B cell (primary cell): ENCODE measurements around the gene RAB3C. TPM values are rescaled to one million over a fixed set of nuclear protein-coding genes. Genes with fewer than 3 reads are reported as not detected.

Source experiments
- ATAC-seq: fragments of 200-7000 bp; cut with Tn5 transposase; one replicate; pipeline ENCODE4 v1.10.0; 2021; ENCODE audit warnings: low read depth, mild to moderate bottlenecking, moderate number of reproducible peaks, moderate library complexity
- CTCF ChIA-PET: fragments of 350-600 bp; sonication (Branson Sonifier 250); formaldehyde crosslinking; loops from one replicate; lab custom pipeline; 2021; ENCODE audit warnings: antibody characterized with exemption, inconsistent platforms; lab: Charles Lee
- POLR2A ChIA-PET: fragments of 350-600 bp; sonication (Branson Sonifier 250); formaldehyde crosslinking; loops from one replicate; lab custom pipeline; 2021; ENCODE audit warnings: antibody characterized with exemption; lab: Charles Lee
- DNase-seq: peaks from one replicate; pipeline ENCODE4 v3.0.0; 2013
- H2AFZ ChIP-seq: 2 replicates; pipeline ENCODE4 v1.6.1; 2012; ENCODE audit warnings: mild to moderate bottlenecking, low read depth, low read length; ENCODE audit not compliant: insufficient read depth, poor library complexity, severe bottlenecking
- H3K27ac ChIP-seq, 2 donors: 1 replicate in 1 of 2; 2 replicates in 1 of 2; pipeline ENCODE4 v1.5.1; 2012 to 2013; ENCODE audit warnings: low read length in 2 of 2, mild to moderate bottlenecking in 2 of 2, moderate library complexity in 1 of 2
- H3K27me3 ChIP-seq, 4 experiments: fragments of 200-600 bp in 1 of 4; sonication (generic) in 1 of 4; replicated peaks in 1 of 4; 1 replicate in 2 of 4; 2 replicates in 2 of 4; pipeline versions ENCODE4 v1.6.1 to v1.7.0; 2013 to 2016; ENCODE audit warnings: low read length in 3 of 4, mild to moderate bottlenecking in 2 of 4, mixed read lengths in 1 of 4, moderate library complexity in 1 of 4; ENCODE audit not compliant: insufficient read depth in 4 of 4, control insufficient read depth in 3 of 4; ENCODE audit errors: control extremely low read depth in 1 of 4
- H3K36me3 ChIP-seq, 2 experiments: replicated peaks in 1 of 2; 1 replicate in 1 of 2; 2 replicates in 1 of 2; pipeline versions ENCODE4 v1.6.1 to v1.7.1; 2013; ENCODE audit warnings: low read length in 1 of 2; ENCODE audit not compliant: insufficient read depth in 2 of 2, control insufficient read depth in 1 of 2; ENCODE audit errors: control extremely low read depth in 1 of 2, extremely low read depth in 1 of 2
- H3K4me1 ChIP-seq, 2 donors: fragments of 200-600 bp in 1 of 2; sonication (generic) in 1 of 2; 1 replicate in 1 of 2; 2 replicates in 1 of 2; pipeline versions ENCODE4 v1.5.1 to v1.6.1; 2013 to 2017; ENCODE audit warnings: low read length in 2 of 2; ENCODE audit not compliant: control insufficient read depth in 2 of 2, insufficient read depth in 2 of 2
- H3K4me2 ChIP-seq: replicated peaks from 2 replicates; pipeline ENCODE3; 2012; ENCODE audit warnings: mild to moderate bottlenecking, low read depth, low read length; ENCODE audit not compliant: poor library complexity, severe bottlenecking
- H3K4me3 ChIP-seq, 5 experiments: fragments of 200-600 bp in 1 of 5; sonication (generic) in 1 of 5; 1 replicate in 3 of 5; 2 replicates in 2 of 5; pipeline versions ENCODE4 v1.5.1 to v1.7.0; 2011 to 2016; ENCODE audit warnings: low read length in 4 of 5, mild to moderate bottlenecking in 4 of 5, low read depth in 2 of 5, control low read depth in 1 of 5, moderate library complexity in 1 of 5; ENCODE audit not compliant: insufficient read depth in 1 of 5; ENCODE audit errors: control extremely low read depth in 1 of 5, extremely low read depth in 1 of 5
- H3K79me2 ChIP-seq: fragments of 200-600 bp; sonication (generic); one replicate; pipeline ENCODE4 v1.6.0; 2016; ENCODE audit warnings: low read length; ENCODE audit not compliant: control insufficient read depth, insufficient read depth
- H3K9ac ChIP-seq: fragments of 200-600 bp; sonication (generic); 2 replicates; pipeline ENCODE4 v1.6.1; 2017; ENCODE audit warnings: mild to moderate bottlenecking, low read length, moderate library complexity
- H3K9me3 ChIP-seq, 3 donors: one replicate each; pipeline versions ENCODE4 v1.6.1 to v1.7.1; 2013; ENCODE audit warnings: low read length in 2 of 3; ENCODE audit not compliant: control insufficient read depth in 2 of 3, insufficient read depth in 1 of 3; ENCODE audit errors: control extremely low read depth in 1 of 3
- H4K20me1 ChIP-seq: 2 replicates; pipeline ENCODE4 v1.6.0; 2012; ENCODE audit warnings: mild to moderate bottlenecking, low read length; ENCODE audit not compliant: insufficient read depth, control insufficient read depth, poor library complexity, severe bottlenecking
- H3K27ac Mint-ChIP-seq: one replicate; pipeline ENCODE4 v1.8.0; 2021; ENCODE audit warnings: mixed read lengths
- H3K27me3 Mint-ChIP-seq: one replicate; pipeline ENCODE4 v1.8.0; 2021; ENCODE audit warnings: mixed read lengths
- H3K4me1 Mint-ChIP-seq: one replicate; pipeline ENCODE4 v1.8.0; 2021; ENCODE audit warnings: mixed read lengths
- H3K4me3 Mint-ChIP-seq: one replicate; pipeline ENCODE4 v1.8.0; 2021; ENCODE audit warnings: mixed read lengths
- H3K9me3 Mint-ChIP-seq: one replicate; pipeline ENCODE4 v1.8.0; 2022; ENCODE audit warnings: mixed read lengths; ENCODE audit not compliant: insufficient read depth
- EZH2 ChIP-seq: IDR thresholded peaks from 2 replicates; pipeline ENCODE4 v1.6.1; 2012; ENCODE audit warnings: borderline replicate concordance, low read depth, mild to moderate bottlenecking, moderate library complexity, low read length; ENCODE audit not compliant: insufficient read depth, poor library complexity, severe bottlenecking
- WGBS: methylation state at CpG from one replicate; pipeline ENCODE4 v1.1.5; 2013; ENCODE audit warnings: missing lambda C conversion rate; ENCODE audit not compliant: insufficient coverage; 5-methylcytosine and 5-hydroxymethylcytosine counted together
- intact Hi-C: fragments of 100-400 bp; cut with micrococcal nuclease; formaldehyde crosslinking; loops from one replicate; pipeline ENCODE4 v1.10.0; 2022
- polyA plus RNA-seq: library from polyadenylated mRNA; depleted of rRNA; stranded (reverse); fragments of >200 nt; gene quantifications from 2 replicates; pipeline ENCODE4 v1.2.3, GENCODE V29; 2012
- total RNA-seq, 2 donors: library from RNA; stranded (reverse); fragments of 120-200 nt in 1 of 2; gene quantifications; 1 replicate in 1 of 2; 2 replicates in 1 of 2; pipeline versions ENCODE4 v1.2.3 to v1.2.4, GENCODE V29; 2013 to 2022
- TF ChIP-seq, protein P1 (sequence below): fragments of 200-600 bp; IDR thresholded peaks from one replicate; pipeline ENCODE4 v1.8.0; 2022; ENCODE audit warnings: antibody characterized with exemption, mild to moderate bottlenecking

RAB3C gene
- total and polyA plus RNA-seq, 2 donors (not counting 1 experiment from before 2014, with no cell fraction given), result 0.20 to 0.58 TPM

DNA sequence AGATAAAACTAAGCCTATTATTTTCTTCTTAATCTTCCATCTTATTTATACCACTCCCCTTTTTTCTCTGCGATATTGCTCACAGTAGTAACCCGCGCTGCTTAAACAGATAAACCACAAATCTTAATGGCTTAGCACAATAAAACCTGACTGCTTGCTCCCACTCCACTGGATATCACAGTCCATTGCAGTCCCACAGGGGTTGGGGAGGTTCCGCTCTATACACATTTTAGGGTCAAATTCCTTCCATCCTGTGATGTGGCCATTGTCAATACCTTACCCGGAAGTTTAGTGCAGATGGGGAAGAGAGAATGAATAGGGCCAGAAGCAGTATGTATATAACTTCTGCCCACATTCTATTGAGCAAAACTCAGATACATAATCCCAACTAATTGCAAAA, 193.7 kb downstream of the RAB3C start:
- POLR2A ChIA-PET, result no interaction called here

DNA sequence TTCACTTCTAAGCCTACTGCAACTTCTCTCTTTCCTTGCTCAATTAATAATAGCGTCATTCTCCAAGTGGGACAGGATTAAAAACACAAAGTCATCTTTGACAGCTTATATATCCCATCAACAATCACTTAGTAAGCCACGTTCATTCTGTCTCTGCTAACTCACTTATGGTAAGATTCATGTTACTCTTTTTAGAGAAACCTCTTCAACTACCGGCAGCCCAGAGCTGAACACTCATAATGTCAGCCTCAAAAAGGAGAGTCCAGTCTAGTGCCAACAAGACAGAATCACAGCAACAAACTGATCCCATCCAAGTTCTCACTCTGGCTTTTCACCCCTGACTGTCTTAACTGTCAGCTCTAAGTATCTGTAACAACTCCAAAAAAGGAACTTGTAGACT, 196.0 kb downstream of the RAB3C start:
- DNase-seq (no peak), ATAC-seq (no peak)
- H3K27ac ChIP-seq, result no peak overlapping the region
- no peaks in the 10 kb centered on the region for H3K36me3 ChIP-seq
- H3K9ac ChIP-seq, result no peak overlapping the region
- no peaks in the 10 kb centered on the region for H3K27me3 ChIP-seq
- H4K20me1 ChIP-seq, result no peaks in the 10 kb centered on the region
- CTCF ChIA-PET, result no interaction called here
- peaks cover 3% of the 10 kb centered on the region for H3K4me1 Mint-ChIP-seq
- H3K79me2 ChIP-seq, result no peaks in the 10 kb centered on the region
- H3K9me3 Mint-ChIP-seq, result no peaks in the 10 kb centered on the region
- H3K9me3 ChIP-seq, result no peaks in the 10 kb centered on the region
- intact Hi-C loops, result no loop called here
- H3K4me2 ChIP-seq, result no peak overlapping the region
- H3K4me3 ChIP-seq, result no peak overlapping the region
- H3K27me3 Mint-ChIP-seq, result no peaks in the 10 kb centered on the region
- no peak overlapping the region for H3K4me3 Mint-ChIP-seq
- POLR2A ChIA-PET, result no interaction called here
- WGBS, result 97% methylated on average over 3 of the region's 3 CpGs
- no peak overlapping the region for H3K27ac Mint-ChIP-seq
- TF ChIP-seq EZH2, result no peak
- TF ChIP-seq, protein P1, sequence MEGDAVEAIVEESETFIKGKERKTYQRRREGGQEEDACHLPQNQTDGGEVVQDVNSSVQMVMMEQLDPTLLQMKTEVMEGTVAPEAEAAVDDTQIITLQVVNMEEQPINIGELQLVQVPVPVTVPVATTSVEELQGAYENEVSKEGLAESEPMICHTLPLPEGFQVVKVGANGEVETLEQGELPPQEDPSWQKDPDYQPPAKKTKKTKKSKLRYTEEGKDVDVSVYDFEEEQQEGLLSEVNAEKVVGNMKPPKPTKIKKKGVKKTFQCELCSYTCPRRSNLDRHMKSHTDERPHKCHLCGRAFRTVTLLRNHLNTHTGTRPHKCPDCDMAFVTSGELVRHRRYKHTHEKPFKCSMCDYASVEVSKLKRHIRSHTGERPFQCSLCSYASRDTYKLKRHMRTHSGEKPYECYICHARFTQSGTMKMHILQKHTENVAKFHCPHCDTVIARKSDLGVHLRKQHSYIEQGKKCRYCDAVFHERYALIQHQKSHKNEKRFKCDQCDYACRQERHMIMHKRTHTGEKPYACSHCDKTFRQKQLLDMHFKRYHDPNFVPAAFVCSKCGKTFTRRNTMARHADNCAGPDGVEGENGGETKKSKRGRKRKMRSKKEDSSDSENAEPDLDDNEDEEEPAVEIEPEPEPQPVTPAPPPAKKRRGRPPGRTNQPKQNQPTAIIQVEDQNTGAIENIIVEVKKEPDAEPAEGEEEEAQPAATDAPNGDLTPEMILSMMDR, result no peak
- H2AFZ ChIP-seq, result no peak overlapping the region
- no peaks in the 10 kb centered on the region for H3K4me1 ChIP-seq

More for the DNA sequence above, 193.7 kb downstream of the RAB3C start:
- Histone ChIP-seq H3K4me1 (no peaks in the 10 kb centered on the region), H3K27ac (no peak overlapping the region), H4K20me1 (no peaks in the 10 kb centered on the region), H3K4me2 (no peak overlapping the region), H3K9ac (no peak overlapping the region), H3K4me3 (no peak overlapping the region), H3K36me3 (no peaks in the 10 kb centered on the region), H3K27me3 (no peaks in the 10 kb centered on the region), H2AFZ (no peak overlapping the region), H3K9me3 (no peaks in the 10 kb centered on the region), H3K79me2 (no peaks in the 10 kb centered on the region)
- no peak overlapping the region for H3K27ac Mint-ChIP-seq
- 94% methylated on average over 3 of the region's 5 CpGs for WGBS
- CTCF ChIA-PET, result interaction anchor here (1.0 kb wide), 1 partner anchor 9 kb away, joined by 4 read pairs; no protein-coding TSS in a partner anchor
- DNase-seq (no peak), ATAC-seq (no peak)
- peaks cover 3% of the 10 kb centered on the region for H3K4me1 Mint-ChIP-seq
- H3K9me3 Mint-ChIP-seq, result no peaks in the 10 kb centered on the region
- intact Hi-C loops, result no loop called here
- no peaks in the 10 kb centered on the region for H3K27me3 Mint-ChIP-seq
- no peak overlapping the region for H3K4me3 Mint-ChIP-seq
- no peak for TF ChIP-seq EZH2
- TF ChIP-seq, protein P1, result no peak
